HL-60 (cell line): ENCODE data around the gene LRGUK.

Source experiments
- DNase-seq, 2 experiments: peaks; one replicate each; pipeline ENCODE4 v3.0.0-alpha.2; 2010 to 2020; ENCODE audit warnings: low read depth in 1 of 2, low spot score in 1 of 2
- H3K27ac ChIP-seq: fragments of 250-450 bp; sonication (Bioruptor Pico); replicated peaks from 2 replicates; pipeline ENCODE4 v1.5.1; 2020; ENCODE audit warnings: mild to moderate bottlenecking, moderate library complexity
- H3K27me3 ChIP-seq: fragments of 250-450 bp; sonication (Bioruptor Pico); 2 replicates; pipeline ENCODE4 v1.5.1; 2021; ENCODE audit warnings: mild to moderate bottlenecking, moderate library complexity; ENCODE audit not compliant: insufficient read depth, poor library complexity, severe bottlenecking
- H3K4me3 ChIP-seq: replicated peaks from 2 replicates; pipeline ENCODE4 v1.5.1; 2011; ENCODE audit warnings: mild to moderate bottlenecking, control low read depth, low read length; ENCODE audit not compliant: insufficient read depth
- CTCF ChIP-seq: IDR thresholded peaks from one replicate; pipeline ENCODE4 v1.5.1; 2011; ENCODE audit warnings: low read length, control low read depth, inconsistent platforms; ENCODE audit not compliant: insufficient read depth
- GABPA ChIP-seq: IDR thresholded peaks from 2 replicates; pipeline ENCODE4 v1.6.1; 2012; ENCODE audit warnings: low read depth
- POLR2AphosphoS5 ChIP-seq: IDR thresholded peaks from 2 replicates; pipeline ENCODE4 v1.6.1; 2012; ENCODE audit warnings: low read depth
- SPI1 ChIP-seq: IDR thresholded peaks from 2 replicates; pipeline ENCODE4 v1.6.1; 2012; ENCODE audit warnings: low read depth, mild to moderate bottlenecking, borderline replicate concordance
- TF ChIP-seq, protein P1 (sequence below): IDR thresholded peaks from 2 replicates; pipeline ENCODE4 v1.6.1; 2012; ENCODE audit warnings: low read depth; ENCODE audit not compliant: insufficient replicate concordance

The LRGUK gene

DNA sequence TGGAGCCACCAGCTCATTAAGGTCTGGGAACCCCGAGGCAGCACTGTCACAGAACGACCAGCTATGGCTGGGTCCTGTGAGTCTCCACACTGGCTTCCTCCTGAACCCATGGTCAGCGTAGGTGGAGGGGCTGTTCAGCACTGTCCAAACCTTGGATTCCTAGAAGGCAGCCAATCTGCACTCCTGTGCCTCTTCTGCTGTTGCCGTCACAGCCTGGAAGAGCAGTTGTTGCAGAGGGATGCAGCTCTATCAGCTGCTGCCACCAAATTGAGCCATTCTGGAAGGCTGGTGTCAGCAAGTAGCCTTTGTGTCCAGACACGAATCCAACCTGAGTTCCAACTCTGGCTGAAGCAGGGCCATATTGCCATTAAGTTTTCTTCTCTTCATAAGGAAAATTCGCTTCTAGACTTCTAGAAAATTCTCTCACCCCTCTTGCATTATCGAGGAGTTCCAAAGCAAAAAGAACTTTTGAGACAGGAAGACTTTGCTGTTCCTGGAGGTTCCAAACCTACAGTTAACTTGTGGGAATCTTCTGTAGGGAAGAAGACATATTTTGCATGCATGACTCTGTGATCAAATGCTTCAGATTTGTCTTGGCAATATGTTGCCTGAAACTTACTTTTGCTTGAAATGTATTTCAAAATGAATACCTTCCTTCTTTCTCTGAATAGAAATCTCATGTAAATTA is 84.0 kb downstream of the LRGUK start:
- TF ChIP-seq GABPA (no peak), SPI1 (no peak), POLR2AphosphoS5 (no peak), CTCF (no peak)
- TF ChIP-seq, protein P1, sequence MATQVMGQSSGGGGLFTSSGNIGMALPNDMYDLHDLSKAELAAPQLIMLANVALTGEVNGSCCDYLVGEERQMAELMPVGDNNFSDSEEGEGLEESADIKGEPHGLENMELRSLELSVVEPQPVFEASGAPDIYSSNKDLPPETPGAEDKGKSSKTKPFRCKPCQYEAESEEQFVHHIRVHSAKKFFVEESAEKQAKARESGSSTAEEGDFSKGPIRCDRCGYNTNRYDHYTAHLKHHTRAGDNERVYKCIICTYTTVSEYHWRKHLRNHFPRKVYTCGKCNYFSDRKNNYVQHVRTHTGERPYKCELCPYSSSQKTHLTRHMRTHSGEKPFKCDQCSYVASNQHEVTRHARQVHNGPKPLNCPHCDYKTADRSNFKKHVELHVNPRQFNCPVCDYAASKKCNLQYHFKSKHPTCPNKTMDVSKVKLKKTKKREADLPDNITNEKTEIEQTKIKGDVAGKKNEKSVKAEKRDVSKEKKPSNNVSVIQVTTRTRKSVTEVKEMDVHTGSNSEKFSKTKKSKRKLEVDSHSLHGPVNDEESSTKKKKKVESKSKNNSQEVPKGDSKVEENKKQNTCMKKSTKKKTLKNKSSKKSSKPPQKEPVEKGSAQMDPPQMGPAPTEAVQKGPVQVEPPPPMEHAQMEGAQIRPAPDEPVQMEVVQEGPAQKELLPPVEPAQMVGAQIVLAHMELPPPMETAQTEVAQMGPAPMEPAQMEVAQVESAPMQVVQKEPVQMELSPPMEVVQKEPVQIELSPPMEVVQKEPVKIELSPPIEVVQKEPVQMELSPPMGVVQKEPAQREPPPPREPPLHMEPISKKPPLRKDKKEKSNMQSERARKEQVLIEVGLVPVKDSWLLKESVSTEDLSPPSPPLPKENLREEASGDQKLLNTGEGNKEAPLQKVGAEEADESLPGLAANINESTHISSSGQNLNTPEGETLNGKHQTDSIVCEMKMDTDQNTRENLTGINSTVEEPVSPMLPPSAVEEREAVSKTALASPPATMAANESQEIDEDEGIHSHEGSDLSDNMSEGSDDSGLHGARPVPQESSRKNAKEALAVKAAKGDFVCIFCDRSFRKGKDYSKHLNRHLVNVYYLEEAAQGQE, result no peak
- H3K27ac ChIP-seq, result no peak overlapping the region

DNA sequence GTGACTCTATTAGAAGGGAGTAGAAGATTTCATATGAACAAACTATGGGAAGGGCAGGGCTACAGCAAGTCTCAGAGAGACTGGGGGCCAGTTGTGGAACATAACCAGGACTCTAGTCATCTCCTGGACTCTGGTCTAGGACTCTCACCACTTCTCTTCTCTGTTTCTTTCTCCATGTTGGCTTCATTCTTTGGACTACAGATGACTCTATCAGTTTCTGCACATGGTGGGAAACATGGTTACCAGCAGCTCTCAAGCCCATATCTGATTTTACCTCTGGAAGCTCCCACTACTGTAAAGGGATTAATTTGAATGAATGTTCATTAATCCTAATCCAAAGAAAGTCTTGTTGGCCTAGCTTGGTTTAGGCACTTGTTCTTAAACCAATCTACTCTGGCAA is 84.7 kb downstream of the LRGUK start:
- Histone ChIP-seq H3K4me3 (no peak overlapping the region), H3K27ac (no peak overlapping the region), H3K27me3 (no peaks in the 10 kb centered on the region)
- TF ChIP-seq GABPA, result no peak
- no peak for DNase-seq

More for the DNA sequence above, 84.0 kb downstream of the LRGUK start:
- DNase-seq, result no peak
- Histone ChIP-seq H3K4me3 (no peak overlapping the region), H3K27me3 (no peaks in the 10 kb centered on the region)

- DNase-seq, result peak in 1 of 2 experiments; percentile 42
- H3K27ac ChIP-seq, result no peak overlapping the region
Measured at GRCh38 chr7:134212576-134213546, 85.7 kb downstream of the LRGUK start.

More at GRCh38 chr7:134212576-134213546, 85.7 kb downstream of the LRGUK start:
- Histone ChIP-seq H3K27me3 (no peaks in the 10 kb centered on the region), H3K4me3 (no peak overlapping the region)
- TF ChIP-seq POLR2AphosphoS5 (no peak), SPI1 (no peak), CTCF (no peak), GABPA (no peak)
- TF ChIP-seq, protein P1, result no peak
